HG03558 (cell line): ENCODE results near the gene TTLL8.
"Not testable (repeated sequence)": the region's sequence is repeated elsewhere in the genome, so short reads cannot be mapped to it uniquely, and the experiment has no call there.

Experiments used
- ATAC-seq: cut with Tn5 transposase; IDR thresholded peaks from one replicate; pipeline ENCODE4 v1.9.1; 2021; ENCODE audit warnings: moderate number of reproducible peaks; ENCODE audit not compliant: unreplicated experiment; ENCODE audit errors: extremely low read depth

The TTLL8 gene

GRCh38 chr22:50058061-50058905 is at the start of gene TTLL8:
TTLL8 (minus strand) TSS chr22:50058298.
- no peak for ATAC-seq

GRCh38 chr22:50107529-50107928 is 49.4 kb upstream of the TTLL8 start:
- ATAC-seq, result no peak

- no peak for ATAC-seq
These were observed 47.4 kb upstream of the TTLL8 start for GRCh38 chr22:50105208-50106100.

- no peak for ATAC-seq
These were observed 46.0 kb upstream of the TTLL8 start for GRCh38 chr22:50104141-50104544.

DNA sequence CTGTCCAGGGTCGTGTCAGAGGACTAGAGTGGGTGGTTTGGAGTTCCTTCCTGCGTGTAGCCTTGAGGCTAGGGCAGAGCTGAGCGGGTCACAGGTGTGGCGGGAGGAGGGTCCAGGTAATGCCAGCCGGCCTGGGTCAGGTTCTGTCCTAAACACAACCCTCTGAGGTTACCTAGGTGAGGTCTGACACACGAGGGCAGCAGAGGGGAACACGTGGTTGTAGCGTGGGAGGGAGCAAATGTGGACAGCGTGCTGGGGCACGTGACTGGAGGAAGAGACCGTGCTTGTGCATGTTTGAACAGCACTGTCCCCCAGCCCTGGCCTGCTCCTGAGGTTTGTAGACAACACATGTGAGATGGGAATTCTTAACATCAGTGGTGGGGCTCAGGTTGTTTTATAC is 44.8 kb upstream of the TTLL8 start:
- no peak for ATAC-seq

- no peak for ATAC-seq
These were observed 43.9 kb upstream of the TTLL8 start for GRCh38 chr22:50101870-50102565.

DNA sequence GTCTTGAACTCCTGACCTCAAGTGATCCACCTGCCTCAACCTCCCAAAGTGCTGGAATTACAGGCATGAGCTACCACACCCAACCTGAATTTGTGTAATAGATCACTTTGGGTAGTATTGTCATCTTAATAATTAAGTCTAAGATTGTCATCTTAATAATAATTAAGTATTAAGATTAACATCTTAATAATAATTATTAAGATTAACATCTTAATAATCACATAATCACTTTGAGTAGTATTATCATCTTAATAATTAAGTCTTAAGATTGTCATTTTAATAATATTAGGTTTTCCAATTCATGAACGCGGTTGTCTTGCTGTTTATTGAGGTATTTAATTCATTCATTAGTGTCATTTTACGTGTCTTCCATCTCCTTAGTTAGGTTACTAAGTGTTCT is 40.0 kb upstream of the TTLL8 start:
- ATAC-seq, result no peak

DNA sequence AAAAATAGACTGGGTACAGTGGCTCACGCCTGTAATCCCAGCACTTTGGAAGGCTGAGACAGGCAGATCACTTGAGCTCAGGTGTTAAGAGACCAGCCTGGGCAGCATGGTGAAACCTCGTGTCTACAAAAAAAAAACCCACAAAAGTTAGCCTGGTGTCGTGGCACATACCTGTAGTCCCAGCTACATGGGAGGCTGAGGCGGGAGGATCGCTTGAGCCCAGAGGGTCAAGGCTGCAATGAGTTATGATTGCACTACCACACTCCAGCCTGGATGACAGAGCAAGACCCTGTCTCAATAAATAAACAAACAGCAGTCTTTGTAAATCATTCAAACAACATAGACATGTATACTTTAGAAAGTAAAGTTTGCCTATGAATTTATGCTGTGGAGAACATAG is 34.2 kb upstream of the TTLL8 start:
- no peak for ATAC-seq

DNA sequence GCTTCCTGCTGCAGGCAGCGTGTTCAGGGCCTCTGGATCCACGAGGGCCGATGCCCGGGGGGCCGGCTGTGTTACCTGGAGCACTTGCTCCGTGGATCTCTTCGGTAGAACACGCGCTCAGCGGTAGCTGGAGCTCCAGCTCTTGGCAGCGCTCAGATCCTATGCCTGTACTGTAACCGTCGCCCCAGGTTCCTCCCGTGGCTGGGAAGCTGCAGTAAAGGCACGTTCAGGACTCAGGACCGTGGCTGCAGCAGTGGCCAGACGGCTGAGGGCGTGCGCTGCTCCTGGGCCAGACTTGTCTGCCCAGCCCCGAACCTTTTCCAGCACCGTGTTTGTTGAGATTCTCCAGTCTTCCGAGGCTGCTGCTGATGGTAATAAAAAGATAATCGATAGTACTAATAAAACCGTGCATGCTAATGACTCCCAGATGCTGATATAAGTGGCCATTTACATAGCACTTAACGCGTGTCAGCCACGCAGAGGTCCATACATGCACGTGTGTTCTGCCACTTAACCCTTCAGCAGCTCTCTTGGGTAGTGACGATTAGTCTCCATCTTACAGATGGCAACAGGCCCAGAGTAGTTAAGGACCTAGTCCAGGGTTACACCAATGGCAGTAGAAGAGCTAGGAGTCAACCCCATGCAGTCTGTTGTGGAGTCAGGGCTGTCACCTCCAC is 33.1 kb upstream of the TTLL8 start:
- ATAC-seq, result no peak

DNA sequence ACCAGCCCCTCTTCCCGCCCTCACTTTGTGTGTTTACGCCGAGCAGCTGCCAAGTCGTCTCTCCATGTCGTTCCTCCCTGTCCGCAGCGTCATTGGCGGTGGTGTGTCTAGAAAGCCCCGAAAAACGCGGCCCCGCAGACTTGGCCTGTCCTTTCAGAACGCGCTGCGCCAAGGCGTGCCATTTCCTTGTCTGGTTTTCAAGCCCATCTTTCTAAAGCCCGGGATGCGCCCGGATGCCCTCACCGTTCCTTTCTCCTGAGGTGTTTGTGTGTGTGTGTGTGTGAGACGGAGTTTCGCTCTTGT is 32.3 kb upstream of the TTLL8 start:
- no peak for ATAC-seq

DNA sequence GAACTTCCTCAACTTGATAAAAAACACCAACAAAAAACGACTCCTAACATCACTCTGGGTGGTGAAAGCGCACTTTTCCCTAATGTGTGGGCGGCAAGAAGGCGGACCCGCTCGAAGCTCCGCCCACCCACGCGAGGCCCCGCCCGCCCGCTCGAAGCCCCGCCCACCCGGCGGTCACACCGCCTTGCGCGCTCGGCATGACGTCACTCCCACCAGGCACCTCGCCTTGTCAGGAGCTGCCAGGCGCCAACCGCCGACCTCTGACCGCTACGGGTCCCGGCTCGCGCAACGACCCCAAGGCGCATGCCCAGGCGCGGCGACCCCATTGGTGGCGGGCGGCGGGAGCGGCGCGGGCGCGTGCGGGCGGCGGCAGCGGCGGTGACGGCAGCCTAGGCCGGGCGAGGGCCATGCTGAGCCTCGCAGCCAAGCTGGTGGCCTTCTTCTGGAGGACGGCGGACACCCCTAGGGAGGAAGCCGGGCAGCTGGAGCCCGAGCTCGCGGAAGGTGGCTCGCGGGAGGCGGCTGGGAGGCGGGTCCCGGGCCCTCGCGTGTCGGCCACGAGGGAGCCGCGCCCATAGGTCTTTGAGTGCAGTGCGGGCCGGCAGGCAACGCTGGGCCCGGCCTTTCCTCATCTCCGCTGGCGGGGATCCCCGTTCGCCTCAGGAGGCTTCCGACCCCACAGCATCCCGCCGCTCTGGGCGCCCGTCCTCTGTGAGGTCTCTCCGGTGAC is 31.7 kb upstream of the TTLL8 start, which contains the start of gene MOV10L1:
TSS of gene MOV10L1 (plus strand) at position 325 of the 730 bp plus-strand sequence. CDS start at position 408, 83 bp downstream.
- ATAC-seq, result no peak

- ATAC-seq, result no peak
These were observed 31.1 kb upstream of the TTLL8 start for GRCh38 chr22:50089231-50089630.

DNA sequence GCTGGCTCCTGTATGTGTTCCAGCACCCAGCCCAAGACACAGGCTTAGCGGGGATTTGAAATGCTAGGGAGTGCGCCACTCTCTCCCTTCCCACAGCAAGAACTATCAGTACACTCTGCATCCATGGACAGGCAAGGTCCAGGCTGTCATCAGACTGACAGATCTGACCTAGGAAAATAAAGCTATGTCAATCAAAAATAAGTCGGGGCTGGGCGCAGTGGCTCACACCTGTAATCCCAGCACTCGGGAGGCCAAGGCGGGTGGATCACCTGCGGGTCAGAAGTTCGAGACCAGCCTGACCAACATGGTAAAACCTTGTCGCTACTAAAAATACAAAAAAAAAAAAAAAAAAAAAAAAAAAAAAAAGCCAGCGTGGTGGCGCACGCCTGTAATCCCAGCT is 30.0 kb upstream of the TTLL8 start:
- no peak for ATAC-seq

GRCh38 chr22:50087646-50088045 is 29.5 kb upstream of the TTLL8 start:
- ATAC-seq, result no peak

DNA sequence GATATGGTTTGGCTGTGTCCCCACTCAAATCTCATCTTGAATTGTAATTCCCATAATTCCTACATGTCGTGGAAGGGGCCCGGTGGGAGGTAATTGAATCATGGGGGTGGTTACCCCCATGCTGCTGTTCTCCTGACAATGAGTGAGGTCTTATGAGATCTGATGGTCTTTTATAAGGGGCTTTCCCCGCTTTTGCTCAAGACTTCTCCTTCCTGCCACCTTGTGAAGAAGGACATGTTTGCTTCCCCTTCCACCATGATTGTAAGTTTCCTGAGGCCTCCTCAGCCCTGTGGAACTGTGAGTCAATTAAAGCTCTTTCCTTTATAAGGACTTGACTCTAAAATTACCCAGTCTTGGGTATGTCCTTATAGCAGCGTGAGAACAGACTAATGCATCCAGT is 28.9 kb upstream of the TTLL8 start:
- not testable (repeated sequence) for ATAC-seq

GRCh38 chr22:50086526-50086925 is 28.4 kb upstream of the TTLL8 start:
- ATAC-seq, result no peak

DNA sequence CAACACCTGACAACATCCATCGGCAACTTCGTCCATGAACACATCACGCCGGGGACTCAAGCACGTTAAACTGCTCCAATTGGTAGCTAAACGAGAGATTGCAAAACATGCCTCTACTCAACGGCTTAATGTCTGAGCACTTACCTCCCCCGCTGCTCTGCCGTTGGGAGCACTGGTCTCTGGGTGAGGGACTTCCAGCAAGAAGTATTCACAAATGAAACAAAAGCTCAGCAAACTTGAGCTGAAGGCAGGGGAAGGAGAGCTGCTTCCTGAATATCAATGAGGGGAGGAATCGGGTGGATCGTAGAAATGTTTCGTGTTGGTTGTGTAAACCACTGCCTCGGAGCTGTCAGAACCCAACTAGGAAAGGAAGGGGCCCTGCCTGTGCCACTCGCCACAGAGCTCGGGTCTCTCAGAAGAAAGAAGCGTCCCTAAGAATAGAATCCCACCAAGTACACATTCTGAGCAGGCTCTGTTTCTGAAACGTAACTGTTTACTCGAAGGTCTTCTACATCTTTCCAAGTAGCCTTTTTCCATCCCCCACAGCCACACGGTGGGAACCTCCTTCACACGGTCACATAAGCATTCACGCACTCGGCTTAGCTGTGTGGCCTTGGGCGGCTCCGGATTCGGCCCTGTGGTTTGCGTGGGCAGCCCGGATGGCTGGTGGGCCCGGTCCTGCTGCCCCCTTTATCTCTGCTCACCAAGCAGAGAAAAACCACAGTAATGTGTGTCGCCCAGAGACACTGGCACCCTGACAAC is 27.3 kb upstream of the TTLL8 start, which contains the start of gene MLC1:
TSS of gene MLC1 (minus strand) at position 216 of the 762 bp plus-strand sequence. CDS start 524 bp downstream, outside the sequence.
- ATAC-seq, result no peak

DNA sequence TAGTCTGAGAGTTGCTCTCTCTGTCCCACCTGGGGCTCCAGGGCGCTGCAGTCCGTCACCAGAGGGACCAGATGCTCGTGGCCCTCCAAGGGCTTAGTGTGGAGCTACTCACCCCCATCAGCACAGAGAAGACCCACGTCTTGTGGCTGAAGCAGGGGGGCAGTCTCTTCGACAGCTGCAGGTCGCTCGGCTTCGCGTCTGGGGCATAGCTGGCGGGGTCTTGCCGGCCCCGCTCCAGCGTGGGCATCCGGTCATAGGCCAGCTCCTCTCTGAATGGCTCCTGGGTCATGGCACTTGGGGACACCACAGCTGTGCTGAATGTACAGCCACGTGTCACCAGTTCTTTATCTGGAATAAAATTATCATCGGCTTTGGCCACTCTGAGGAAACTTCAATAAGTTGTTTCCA is 26.5 kb upstream of the TTLL8 start:
- no peak for ATAC-seq

DNA sequence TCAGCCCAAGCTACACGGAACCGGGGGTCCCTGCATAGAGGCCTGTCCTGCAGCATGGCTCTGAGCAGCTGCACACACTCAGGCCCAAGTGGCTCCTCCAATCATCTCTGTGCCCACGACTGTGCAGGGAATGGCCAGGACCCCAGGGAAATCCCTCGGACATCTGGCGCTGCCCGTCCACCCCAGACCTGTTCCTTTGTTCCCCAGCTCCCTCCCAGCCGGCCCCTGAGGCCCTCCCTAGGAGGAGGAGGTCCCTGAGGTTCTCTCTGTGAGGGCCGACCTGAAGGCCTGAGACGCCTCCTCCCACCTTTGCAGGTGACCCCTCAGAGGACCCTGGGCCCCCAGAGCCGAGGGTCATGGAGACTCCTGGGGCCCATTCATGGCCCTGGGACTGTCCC is 26.0 kb upstream of the TTLL8 start:
- no peak for ATAC-seq
